IPS-15b (cell line): ENCODE measurements around the gene GNPTG.
A peak's percentile ranks its signal among the peaks of the same experiment; 100 is the strongest.

Source experiments
- H3K27me3 ChIP-seq: one replicate; pipeline ENCODE4 v1.6.1; 2013; ENCODE audit warnings: low read length; ENCODE audit not compliant: control insufficient read depth, insufficient read depth
- H3K36me3 ChIP-seq: one replicate; pipeline ENCODE4 v1.6.1; 2013; ENCODE audit warnings: low read length; ENCODE audit not compliant: control insufficient read depth, insufficient read depth
- H3K4me1 ChIP-seq: one replicate; pipeline ENCODE4 v1.6.1; 2013; ENCODE audit warnings: mild to moderate bottlenecking, low read length; ENCODE audit not compliant: control insufficient read depth, insufficient read depth
- H3K4me3 ChIP-seq: one replicate; pipeline ENCODE4 v1.5.1; 2013; ENCODE audit warnings: low read depth, low read length
- H3K9ac ChIP-seq: one replicate; pipeline ENCODE4 v1.6.1; 2013; ENCODE audit warnings: low read depth, mild to moderate bottlenecking, low read length
- H3K9me3 ChIP-seq: one replicate; pipeline ENCODE4 v1.6.1; 2013; ENCODE audit warnings: mild to moderate bottlenecking, low read length; ENCODE audit not compliant: control insufficient read depth, insufficient read depth

GNPTG gene

DNA sequence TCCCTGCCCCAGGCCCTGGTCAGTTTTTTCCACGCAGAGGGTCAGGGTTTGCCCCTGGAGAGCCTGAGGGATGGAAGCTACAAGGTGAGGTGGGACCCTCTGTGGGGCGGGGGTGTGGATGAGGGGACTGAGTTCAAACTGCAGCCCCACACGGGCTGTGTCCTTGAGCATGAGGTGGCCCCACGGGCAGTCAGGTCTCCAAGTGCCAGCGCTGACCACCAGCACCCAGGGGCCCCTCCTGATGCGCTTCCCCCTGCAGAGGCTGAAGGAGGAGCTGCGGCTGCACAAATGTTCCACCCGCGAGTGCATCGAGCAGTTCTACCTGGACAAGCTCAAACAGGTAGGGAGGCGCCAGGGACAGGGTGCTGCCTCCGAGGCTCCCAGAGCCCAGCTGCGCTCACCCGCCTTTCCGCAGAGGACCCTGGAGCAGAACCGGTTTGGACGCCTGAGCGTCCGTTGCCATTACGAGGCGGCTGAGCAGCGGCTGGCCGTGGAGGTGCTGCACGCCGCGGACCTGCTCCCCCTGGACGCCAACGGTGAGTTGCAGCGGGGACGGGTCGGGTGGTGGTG lies 4.4 kb upstream of the GNPTG start:
- no peaks in the 10 kb centered on the region for H3K9me3 ChIP-seq
- H3K27me3 ChIP-seq: peaks cover under 1% of the 10 kb centered on the region
- H3K36me3 ChIP-seq: peaks cover 26% of the 10 kb centered on the region
- no peak overlapping the region for H3K4me3 ChIP-seq
- no peak overlapping the region for H3K9ac ChIP-seq
- H3K4me1 ChIP-seq: no peaks in the 10 kb centered on the region

GRCh38 chr16:1347962-1348361 lies 3.8 kb upstream of the GNPTG start:
- Histone ChIP-seq H3K27me3 (no peaks in the 10 kb centered on the region), H3K4me3 (no peak overlapping the region), H3K9me3 (no peaks in the 10 kb centered on the region), H3K4me1 (no peaks in the 10 kb centered on the region), H3K9ac (no peak overlapping the region), H3K36me3 (peaks cover 26% of the 10 kb centered on the region)

- no peaks in the 10 kb centered on the region for H3K27me3 ChIP-seq
- H3K9me3 ChIP-seq: no peaks in the 10 kb centered on the region
- H3K4me1 ChIP-seq: no peaks in the 10 kb centered on the region
- H3K4me3 ChIP-seq: no peak overlapping the region
- H3K36me3 ChIP-seq: peaks cover 26% of the 10 kb centered on the region
- no peak overlapping the region for H3K9ac ChIP-seq
Observed at GRCh38 chr16:1348441-1348840, 3.3 kb upstream of the GNPTG start.

GRCh38 chr16:1348926-1349325 lies 2.8 kb upstream of the GNPTG start:
- Histone ChIP-seq H3K9ac (no peak overlapping the region), H3K36me3 (peaks cover 26% of the 10 kb centered on the region), H3K4me1 (no peaks in the 10 kb centered on the region), H3K27me3 (no peaks in the 10 kb centered on the region), H3K9me3 (no peaks in the 10 kb centered on the region), H3K4me3 (no peak overlapping the region)

DNA sequence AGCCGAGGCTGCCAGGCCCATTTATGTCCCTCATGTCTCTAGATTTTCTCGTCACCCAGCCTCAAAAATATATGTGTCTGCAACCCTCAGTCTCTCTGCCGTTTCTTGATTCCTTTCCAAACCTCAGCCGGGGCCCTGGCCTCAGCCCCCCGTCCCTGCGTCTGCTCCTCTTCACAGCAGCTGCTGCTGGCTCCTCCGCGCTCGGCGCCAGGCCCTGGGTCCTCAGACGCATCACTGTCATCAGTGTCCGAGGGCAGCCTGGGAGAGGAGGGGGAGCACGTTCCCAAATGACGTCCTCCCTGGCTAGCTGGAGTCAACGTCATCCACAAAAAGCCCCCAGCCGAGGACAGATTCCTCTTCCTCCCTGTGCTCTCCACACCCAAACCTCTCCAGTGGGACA lies 2.4 kb upstream of the GNPTG start:
- peaks cover 26% of the 10 kb centered on the region for H3K36me3 ChIP-seq
- no peaks in the 10 kb centered on the region for H3K9me3 ChIP-seq
- no peak overlapping the region for H3K9ac ChIP-seq
- H3K4me1 ChIP-seq: no peaks in the 10 kb centered on the region
- no peak overlapping the region for H3K4me3 ChIP-seq
- H3K27me3 ChIP-seq: no peaks in the 10 kb centered on the region

GRCh38 chr16:1349951-1350350 lies 1.8 kb upstream of the GNPTG start:
- Histone ChIP-seq H3K9ac (no peak overlapping the region), H3K9me3 (no peaks in the 10 kb centered on the region), H3K4me1 (no peaks in the 10 kb centered on the region), H3K4me3 (no peak overlapping the region), H3K27me3 (no peaks in the 10 kb centered on the region), H3K36me3 (peaks cover 26% of the 10 kb centered on the region)

- Histone ChIP-seq H3K27me3 (no peaks in the 10 kb centered on the region), H3K4me3 (peak overlapping the region; percentile 65), H3K4me1 (no peaks in the 10 kb centered on the region), H3K9me3 (no peaks in the 10 kb centered on the region), H3K9ac (peak overlapping the region; percentile 70), H3K36me3 (peaks cover 26% of the 10 kb centered on the region)
Observed at GRCh38 chr16:1350691-1351090, 1.0 kb upstream of the GNPTG start.

GRCh38 chr16:1351215-1351581 lies 533 bp upstream of the GNPTG start:
- no peaks in the 10 kb centered on the region for H3K4me1 ChIP-seq

GRCh38 chr16:1354815-1355540 lies 3.2 kb downstream of the GNPTG start:
- Histone ChIP-seq H3K9ac (no peak overlapping the region), H3K36me3 (peaks cover 11% of the 10 kb centered on the region), H3K9me3 (no peaks in the 10 kb centered on the region), H3K4me3 (no peak overlapping the region), H3K27me3 (no peaks in the 10 kb centered on the region), H3K4me1 (no peaks in the 10 kb centered on the region)

More at GRCh38 chr16:1351215-1351581, 533 bp upstream of the GNPTG start:
- Histone ChIP-seq H3K4me3 (peak overlapping the region; percentile 65), H3K27me3 (no peaks in the 10 kb centered on the region), H3K9me3 (no peaks in the 10 kb centered on the region), H3K36me3 (peaks cover 26% of the 10 kb centered on the region), H3K9ac (peak overlapping the region; percentile 70)

GRCh38 chr16:1355591-1355990 lies 3.9 kb downstream of the GNPTG start:
- H3K9ac ChIP-seq: no peak overlapping the region
- H3K4me3 ChIP-seq: no peak overlapping the region
- no peaks in the 10 kb centered on the region for H3K4me1 ChIP-seq
- no peaks in the 10 kb centered on the region for H3K9me3 ChIP-seq
- no peaks in the 10 kb centered on the region for H3K27me3 ChIP-seq
- peaks cover 6% of the 10 kb centered on the region for H3K36me3 ChIP-seq

GRCh38 chr16:1356061-1356900 lies 4.5 kb downstream of the GNPTG start:
- H3K4me3 ChIP-seq: no peak overlapping the region
- H3K9ac ChIP-seq: no peak overlapping the region
- H3K9me3 ChIP-seq: no peaks in the 10 kb centered on the region
- H3K36me3 ChIP-seq: no peaks in the 10 kb centered on the region
- no peaks in the 10 kb centered on the region for H3K27me3 ChIP-seq
- H3K4me1 ChIP-seq: no peaks in the 10 kb centered on the region
